LNCAP (cell line): ENCODE data around the gene KRTAP6-1.

Experiments
- CTCF ChIP-seq: fragments of 450-650 bp; IDR thresholded peaks from 2 replicates; pipeline ENCODE4 v1.5.1; 2017; ENCODE audit warnings: mild to moderate bottlenecking

The KRTAP6-1 gene

GRCh38 chr21:30625449-30626165 lies 11.9 kb upstream of the KRTAP6-1 start:
- TF ChIP-seq CTCF, result no peak

GRCh38 chr21:30623362-30623761 lies 9.6 kb upstream of the KRTAP6-1 start:
- no peak for TF ChIP-seq CTCF

GRCh38 chr21:30620522-30620921 lies 6.8 kb upstream of the KRTAP6-1 start, which contains the start of gene KRTAP20-4:
KRTAP20-4 (plus strand) TSS chr21:30620627.
- no peak for TF ChIP-seq CTCF

DNA sequence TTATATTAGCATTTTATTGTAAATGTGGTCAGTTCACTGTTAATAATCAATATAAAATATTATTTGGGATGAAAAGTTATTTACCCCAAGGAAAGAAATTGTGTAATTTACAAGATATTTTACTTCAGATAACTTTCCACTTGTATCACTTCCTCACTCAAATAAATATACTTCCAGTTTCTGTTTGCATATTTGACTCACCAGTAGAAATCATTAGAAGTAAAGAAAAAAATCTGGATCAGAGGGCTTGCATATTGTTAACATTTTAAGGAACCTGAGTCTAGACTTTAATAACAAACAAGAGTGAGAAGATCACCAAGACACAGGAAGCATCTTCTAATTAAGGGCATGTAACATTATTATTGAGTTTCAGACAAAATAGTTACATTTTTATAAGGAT lies 6.3 kb upstream of the KRTAP6-1 start:
- no peak for TF ChIP-seq CTCF

- no peak for TF ChIP-seq CTCF
Observed at GRCh38 chr21:30616125-30616524, 2.4 kb upstream of the KRTAP6-1 start, which contains the start of gene KRTAP20-1. KRTAP20-1 (plus strand) TSS chr21:30616425; CDS start chr21:30616455, 30 bp downstream.

DNA sequence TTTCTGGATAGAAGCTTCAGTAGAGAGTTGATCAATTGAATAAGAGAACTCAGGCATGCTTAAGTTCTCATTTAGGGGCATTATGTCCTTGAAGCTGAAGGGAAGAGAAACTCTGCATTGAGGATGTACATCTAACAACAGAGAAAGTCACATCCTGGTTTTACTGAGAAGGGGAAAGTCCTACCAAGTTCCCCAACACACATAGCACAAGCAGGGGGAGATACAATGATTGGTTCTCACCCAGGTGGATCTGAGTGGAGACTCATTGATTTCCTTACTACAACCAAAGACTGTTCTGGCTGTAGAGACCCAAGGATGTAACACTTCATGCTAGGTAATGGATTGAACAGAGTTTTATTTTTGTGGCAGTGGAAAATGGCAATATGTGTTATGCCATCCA lies 1.5 kb upstream of the KRTAP6-1 start:
- no peak for TF ChIP-seq CTCF

DNA sequence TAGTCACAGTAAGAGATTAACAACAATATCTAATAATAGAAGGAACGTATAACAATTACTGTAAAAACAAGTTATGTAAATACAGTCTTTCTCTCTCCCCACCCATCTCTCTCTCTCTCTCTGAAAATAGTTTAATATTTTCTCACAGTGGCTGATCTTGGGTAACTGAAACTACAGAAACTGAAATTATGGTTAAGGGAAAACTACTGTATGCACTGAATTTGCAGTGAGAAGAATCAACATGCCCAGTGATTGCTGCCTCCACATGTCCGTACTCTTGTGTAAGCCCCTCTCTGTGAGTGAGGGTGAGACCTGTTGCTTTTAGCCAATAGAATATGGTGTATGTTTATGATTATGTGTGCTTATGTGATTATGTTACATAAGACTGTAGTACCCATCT lies 1.6 kb downstream of the KRTAP6-1 start:
- no peak for TF ChIP-seq CTCF

GRCh38 chr21:30605968-30606367 lies 7.8 kb downstream of the KRTAP6-1 start:
- TF ChIP-seq CTCF, result no peak
